Keratinocyte (primary cell): ENCODE results near the gene ZNF804B. TPM values are rescaled to one million over a fixed set of nuclear protein-coding genes. Genes with fewer than 3 reads are reported as not detected.

Experiments
- DNase-seq: peaks from one replicate; pipeline ENCODE4 v3.0.0-alpha.2; 2011; ENCODE audit warnings: low read depth, missing footprints, low spot score
- FAIRE-seq: peaks from 2 replicates; lab custom pipeline; 2011; peaks lifted over from hg19 to GRCh38; lab: Jason Lieb, UNC
- H2AFZ ChIP-seq: 2 replicates; pipeline ENCODE4 v1.6.0; 2012; ENCODE audit warnings: low read length, control low read depth, inconsistent platforms; ENCODE audit not compliant: control insufficient read depth
- H3K27ac ChIP-seq: 2 replicates; pipeline ENCODE4 v1.5.1; 2011; ENCODE audit warnings: low read length; ENCODE audit not compliant: control insufficient read depth, insufficient read depth
- H3K27me3 ChIP-seq: 3 replicates; pipeline ENCODE4 v1.6.0; 2011; ENCODE audit warnings: low read length; ENCODE audit not compliant: control insufficient read depth, insufficient read depth; ENCODE audit errors: extremely low read depth
- H3K36me3 ChIP-seq, 2 experiments: 2 replicates in 1 of 2; 3 replicates in 1 of 2; pipeline ENCODE4 v1.5.1; 2011; ENCODE audit warnings: low read length in 2 of 2, mild to moderate bottlenecking in 1 of 2; ENCODE audit not compliant: control insufficient read depth in 2 of 2, insufficient read depth in 2 of 2; ENCODE audit errors: extremely low read depth in 1 of 2
- H3K4me1 ChIP-seq: 3 replicates; pipeline ENCODE4 v1.5.1; 2011; ENCODE audit warnings: low read length; ENCODE audit not compliant: control insufficient read depth, insufficient read depth; ENCODE audit errors: extremely low read depth
- H3K4me2 ChIP-seq: 3 replicates; pipeline ENCODE4 v1.6.0; 2011; ENCODE audit warnings: low read depth, low read length; ENCODE audit not compliant: control insufficient read depth, insufficient read depth; ENCODE audit errors: extremely low read depth
- H3K4me3 ChIP-seq, 3 experiments: fragments of 200-600 bp in 1 of 3; sonication (generic) in 1 of 3; 2 replicates in 2 of 3; 3 replicates in 1 of 3; pipeline ENCODE4 v1.5.1; 2011 to 2016; ENCODE audit warnings: low read length in 3 of 3, mild to moderate bottlenecking in 3 of 3, control low read depth in 2 of 3, inconsistent platforms in 1 of 3, low read depth in 1 of 3, mixed read lengths in 1 of 3, mixed run types in 1 of 3, moderate library complexity in 1 of 3; ENCODE audit not compliant: control insufficient read depth in 2 of 3, insufficient read depth in 2 of 3; ENCODE audit errors: extremely low read depth in 1 of 3
- H3K79me2 ChIP-seq: 2 replicates; pipeline ENCODE4 v1.6.0; 2012; ENCODE audit warnings: low read length; ENCODE audit not compliant: control insufficient read depth, insufficient read depth
- H3K9ac ChIP-seq: 3 replicates; pipeline ENCODE4 v1.6.0; 2011; ENCODE audit warnings: low read length; ENCODE audit not compliant: control insufficient read depth, insufficient read depth; ENCODE audit errors: extremely low read depth
- H3K9me1 ChIP-seq: 3 replicates; pipeline ENCODE4 v1.6.0; 2011; ENCODE audit warnings: low read length; ENCODE audit not compliant: control insufficient read depth, insufficient read depth; ENCODE audit errors: extremely low read depth
- H3K9me3 ChIP-seq: 2 replicates; pipeline ENCODE4 v1.5.1; 2012; ENCODE audit warnings: low read depth, low read length; ENCODE audit not compliant: control insufficient read depth
- H4K20me1 ChIP-seq: 3 replicates; pipeline ENCODE4 v1.6.0; 2011; ENCODE audit warnings: low read length; ENCODE audit not compliant: control insufficient read depth, insufficient read depth; ENCODE audit errors: extremely low read depth
- CTCF ChIP-seq, 3 experiments: IDR thresholded peaks in 1 of 3; conservative IDR thresholded peaks in 1 of 3; optimal IDR thresholded peaks in 1 of 3; 2 replicates in 2 of 3; 3 replicates in 1 of 3; pipeline versions ENCODE3 to v1.5.1; 2011; ENCODE audit warnings: low read length in 3 of 3, mild to moderate bottlenecking in 3 of 3, moderate library complexity in 2 of 3, control low read depth in 1 of 3, inconsistent platforms in 1 of 3; ENCODE audit not compliant: insufficient read depth in 2 of 3; ENCODE audit errors: extremely low read depth in 1 of 3
- EZH2 ChIP-seq: IDR thresholded peaks from one replicate; pipeline ENCODE4 v1.6.1; 2012; ENCODE audit warnings: inconsistent platforms, mild to moderate bottlenecking, low read length, moderate library complexity
- dilution Hi-C: fragments of 300-500 bp; cut with MboI; formaldehyde crosslinking; loops from one replicate; pipeline ENCODE4 v1.7.0; 2020; ENCODE audit warnings: low sequenced_read_pairs; ENCODE audit not compliant: extremely low pct_ligation_motif_present
- polyA plus RNA-seq, 5 experiments: library from polyadenylated mRNA; depleted of rRNA in 3 of 5; stranded (reverse) in 3 of 5; stranded (forward) in 1 of 5; unstranded in 1 of 5; fragments of >200 nt; gene quantifications; 1 replicate in 1 of 5; 2 replicates in 3 of 5; 3 replicates in 1 of 5; pipeline versions ENCODE4 v1.2.1 to v1.2.3, GENCODE V29; 2011 to 2012; ENCODE audit warnings: missing spikeins in 2 of 5, low read depth in 1 of 5, low replicate concordance in 1 of 5

The ZNF804B gene
- polyA plus RNA-seq, 1 donor (not counting 4 experiments of a cell fraction or from before 2014, with no cell fraction given), result not detected

GRCh38 chr7:89312551-89312950 lies 553.1 kb downstream of the ZNF804B start:
- TF ChIP-seq CTCF (optimal IDR thresholded peaks at IDR 0.05 in 1 of 3, IDR thresholded peaks at IDR 0.05 in 1 of 3, conservative IDR thresholded peaks at IDR 0.05 in 1 of 3; ENCODE audit: extremely low read depth in 1 of 3, insufficient read depth in 2 of 3, low read length in 3 of 3) (no peak), EZH2 (no peak)

DNA sequence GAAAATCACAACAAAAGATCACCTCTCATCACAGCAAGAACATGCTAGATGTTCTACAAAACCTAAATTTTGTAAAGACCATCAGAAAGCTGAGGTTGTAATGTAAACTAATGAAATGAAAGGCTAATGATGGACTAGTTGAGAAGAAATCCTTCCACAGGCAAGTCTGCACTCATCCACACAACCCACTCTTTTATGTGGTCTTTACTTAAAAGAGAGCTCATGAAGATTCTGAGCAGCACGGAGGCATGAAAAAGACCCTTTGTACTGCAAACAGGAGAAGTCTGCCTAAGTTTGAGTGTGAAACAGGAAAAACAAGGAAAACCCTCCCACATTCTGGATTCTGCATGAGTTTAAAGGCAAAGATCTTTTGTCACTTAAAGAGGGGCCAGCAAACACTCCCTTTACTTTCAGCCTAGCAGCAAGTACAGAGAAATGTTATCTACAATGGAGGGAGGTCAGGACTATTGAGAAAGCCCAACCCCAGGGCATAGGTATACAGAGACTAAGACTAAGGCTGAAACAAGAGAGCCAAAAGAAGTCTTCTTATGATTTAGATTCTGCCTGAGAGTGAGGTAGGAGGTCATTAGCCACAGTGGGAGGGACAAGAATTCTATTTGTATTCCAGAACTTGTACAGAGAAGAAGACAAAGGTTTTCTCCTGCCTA lies 557.2 kb downstream of the ZNF804B start:
- dilution Hi-C loops, result no loop called here

More at GRCh38 chr7:89312551-89312950, 553.1 kb downstream of the ZNF804B start:
- Histone ChIP-seq H3K79me2 (no peaks in the 10 kb centered on the region), H3K4me2 (no peak overlapping the region), H3K4me3 (no peak overlapping the region), H3K27me3 (no peaks in the 10 kb centered on the region), H3K4me1 (no peaks in the 10 kb centered on the region), H3K9me3 (no peaks in the 10 kb centered on the region), H4K20me1 (no peaks in the 10 kb centered on the region), H3K9ac (no peak overlapping the region), H3K27ac (no peak overlapping the region), H3K9me1 (no peaks in the 10 kb centered on the region), H3K36me3 (no peaks in the 10 kb centered on the region), H2AFZ (no peak overlapping the region)
- FAIRE-seq, result no peak
- dilution Hi-C loops, result no loop called here
- DNase-seq, result no peak

More for the DNA sequence above, 557.2 kb downstream of the ZNF804B start:
- no peak overlapping the region for H3K27ac ChIP-seq
- H3K4me3 ChIP-seq, result no peak overlapping the region
- no peaks in the 10 kb centered on the region for H3K36me3 ChIP-seq
- no peak for FAIRE-seq
- no peak overlapping the region for H3K9ac ChIP-seq
- H3K9me1 ChIP-seq, result no peaks in the 10 kb centered on the region
- no peaks in the 10 kb centered on the region for H3K27me3 ChIP-seq
- no peaks in the 10 kb centered on the region for H4K20me1 ChIP-seq
- H3K79me2 ChIP-seq, result no peaks in the 10 kb centered on the region
- H2AFZ ChIP-seq, result no peak overlapping the region
- no peak for DNase-seq
- no peak overlapping the region for H3K4me2 ChIP-seq
- TF ChIP-seq EZH2 (no peak), CTCF (optimal IDR thresholded peaks at IDR 0.05 in 1 of 3, IDR thresholded peaks at IDR 0.05 in 1 of 3, conservative IDR thresholded peaks at IDR 0.05 in 1 of 3; ENCODE audit: extremely low read depth in 1 of 3, insufficient read depth in 2 of 3, low read length in 3 of 3) (no peak)
- H3K4me1 ChIP-seq, result no peaks in the 10 kb centered on the region
- no peaks in the 10 kb centered on the region for H3K9me3 ChIP-seq
